GM21528 (cell line): Measurements from ENCODE around the gene ZBED5.
"Not testable (repeated sequence)": the region's sequence is repeated elsewhere in the genome, so short reads cannot be mapped to it uniquely, and the experiment has no call there.

Source experiments
- ATAC-seq: cut with Tn5 transposase; IDR thresholded peaks from one replicate; pipeline ENCODE4 v1.9.1; 2021; ENCODE audit warnings: mild to moderate bottlenecking, moderate library complexity; ENCODE audit not compliant: unreplicated experiment, low FRiP score

Gene ZBED5

GRCh38 chr11:10857709-10858438 is at the start of gene ZBED5:
TSS of gene ZBED5 (minus strand) at chr11:10858053. CDS start at chr11:10854945, 3,108 bp downstream.
- ATAC-seq = peak; percentile 93

- no peak for ATAC-seq
Observed at GRCh38 chr11:10906521-10906920, 48.7 kb upstream of the ZBED5 start.

- no peak for ATAC-seq
Observed at GRCh38 chr11:10902301-10903063, 44.6 kb upstream of the ZBED5 start.

DNA sequence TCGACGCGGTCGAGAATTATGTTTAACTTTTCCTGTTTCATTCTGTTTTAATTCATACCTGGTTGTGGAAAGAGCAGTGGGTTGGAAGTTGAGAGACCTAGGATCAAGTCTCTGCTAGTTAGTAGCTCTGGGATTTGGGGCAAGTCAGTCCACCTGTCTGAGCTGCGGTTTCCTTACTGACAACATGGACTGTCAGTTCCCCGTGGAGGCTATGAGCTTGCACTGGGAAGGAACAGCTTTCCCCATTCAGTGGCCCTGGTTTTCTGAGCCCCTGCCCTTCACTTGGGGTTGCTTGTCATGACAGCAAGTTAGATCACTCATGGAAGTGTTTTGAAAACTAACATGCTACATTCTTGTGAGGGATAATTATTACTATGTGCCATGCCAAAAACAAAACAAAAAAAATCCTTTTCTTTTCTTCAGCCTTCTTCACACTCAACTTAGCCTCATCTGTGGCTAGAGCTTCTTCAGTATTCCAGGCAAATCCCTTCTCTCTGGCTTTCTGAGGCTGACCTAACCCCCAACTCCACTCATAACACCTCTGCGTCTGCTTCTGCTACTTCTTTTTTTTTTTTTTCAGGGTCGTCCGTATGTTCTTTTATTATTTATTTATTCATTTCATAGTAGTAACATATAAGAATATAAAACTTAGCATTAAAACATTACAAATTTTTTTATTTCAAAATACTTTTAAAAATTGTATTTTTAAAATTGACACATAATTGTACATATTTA is 43.0 kb upstream of the ZBED5 start:
- no peak for ATAC-seq

DNA sequence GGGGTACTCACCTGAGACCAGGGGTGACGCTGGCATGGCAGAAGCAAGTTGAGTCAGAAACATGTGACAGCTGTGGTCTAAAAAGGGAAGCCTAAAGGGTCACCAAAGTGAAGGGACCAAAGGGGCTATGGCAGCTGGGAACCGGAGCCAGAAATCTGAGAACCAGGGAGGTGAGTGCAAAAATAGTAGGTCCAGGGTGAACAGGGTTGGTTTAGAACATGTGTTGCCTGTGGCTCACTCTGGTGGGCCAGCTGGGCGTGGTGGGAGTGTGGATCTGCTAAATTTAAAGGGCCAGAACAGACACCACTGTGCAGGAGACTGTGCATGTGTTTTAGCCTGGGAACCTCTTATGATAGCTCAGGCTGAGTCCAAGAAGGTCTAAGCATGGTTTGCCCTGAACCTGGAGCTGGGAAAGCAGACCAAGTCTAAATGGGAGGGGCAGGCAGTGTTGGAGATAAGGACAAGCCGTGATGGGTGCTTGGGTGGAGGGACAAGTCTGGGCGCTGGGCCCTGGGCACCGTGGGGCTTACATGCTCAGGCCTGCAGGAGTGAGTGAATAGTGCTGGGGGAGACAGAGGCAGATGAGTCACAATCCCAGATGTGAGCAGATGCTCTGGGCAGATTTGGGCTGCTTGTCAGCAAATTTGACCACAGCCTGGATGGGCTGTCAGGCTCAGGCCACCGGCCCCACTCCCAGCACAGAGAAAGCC is 41.4 kb upstream of the ZBED5 start:
- no peak for ATAC-seq

- ATAC-seq = no peak
Observed at GRCh38 chr11:10898763-10899025, 40.8 kb upstream of the ZBED5 start.

GRCh38 chr11:10898003-10898762 is 40.3 kb upstream of the ZBED5 start:
- ATAC-seq = no peak

- ATAC-seq = no peak
Observed at GRCh38 chr11:10897150-10897549, 39.3 kb upstream of the ZBED5 start.

DNA sequence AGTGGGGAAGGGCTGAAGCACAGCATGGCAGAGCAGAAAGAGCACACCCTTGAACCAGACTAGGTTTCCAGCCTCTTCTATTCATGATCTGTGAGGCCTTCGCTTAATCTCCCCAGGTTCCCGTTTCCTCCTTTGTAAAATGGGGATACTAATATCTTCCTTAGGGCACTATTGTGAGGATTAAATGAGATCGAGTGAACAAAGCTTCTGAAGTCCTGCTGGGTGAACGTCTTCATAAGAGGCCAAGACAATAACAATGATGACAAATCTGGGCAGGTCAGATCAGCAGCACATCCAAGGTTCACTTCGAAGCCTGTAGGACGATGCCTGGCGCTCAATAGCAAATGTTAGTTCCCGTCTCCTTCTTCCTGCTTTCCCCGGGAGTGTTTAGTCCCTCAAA is 38.6 kb upstream of the ZBED5 start:
- ATAC-seq = no peak

- ATAC-seq = no peak
Observed at GRCh38 chr11:10895285-10895684, 37.4 kb upstream of the ZBED5 start.

GRCh38 chr11:10894666-10895065 is 36.8 kb upstream of the ZBED5 start:
- ATAC-seq = no peak

- ATAC-seq = no peak
Observed at GRCh38 chr11:10893714-10894151, 35.9 kb upstream of the ZBED5 start.

GRCh38 chr11:10892250-10892649 is 34.4 kb upstream of the ZBED5 start:
- ATAC-seq = no peak

DNA sequence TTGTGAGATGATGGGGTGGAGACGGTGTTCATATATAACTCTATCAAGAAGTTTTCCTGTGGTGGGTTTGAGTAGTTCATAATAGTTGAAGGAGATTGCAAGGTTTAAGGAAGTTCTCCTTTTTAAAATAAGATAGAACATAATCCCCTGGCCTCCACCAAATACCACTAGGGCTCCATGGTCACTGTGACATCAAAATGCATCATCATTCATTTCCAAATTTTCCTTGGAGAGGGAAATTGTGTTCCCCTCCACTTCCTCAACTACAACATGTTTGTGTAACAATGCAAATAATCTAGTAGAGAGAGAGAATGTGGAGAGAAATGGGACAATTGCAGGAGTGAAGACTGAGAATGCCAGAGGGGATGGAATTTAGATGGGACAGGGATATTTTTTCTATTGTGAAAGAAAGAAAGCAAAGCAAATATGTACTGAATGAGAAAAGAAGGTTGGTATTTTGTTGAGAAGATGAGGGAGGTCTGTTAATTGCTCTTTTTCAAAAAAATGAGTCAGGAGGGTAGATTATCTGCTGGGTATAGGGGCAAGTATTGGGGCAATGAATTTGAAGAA is 33.4 kb upstream of the ZBED5 start:
- no peak for ATAC-seq

- not testable (repeated sequence) for ATAC-seq
Observed at GRCh38 chr11:10890083-10890482, 32.2 kb upstream of the ZBED5 start.

DNA sequence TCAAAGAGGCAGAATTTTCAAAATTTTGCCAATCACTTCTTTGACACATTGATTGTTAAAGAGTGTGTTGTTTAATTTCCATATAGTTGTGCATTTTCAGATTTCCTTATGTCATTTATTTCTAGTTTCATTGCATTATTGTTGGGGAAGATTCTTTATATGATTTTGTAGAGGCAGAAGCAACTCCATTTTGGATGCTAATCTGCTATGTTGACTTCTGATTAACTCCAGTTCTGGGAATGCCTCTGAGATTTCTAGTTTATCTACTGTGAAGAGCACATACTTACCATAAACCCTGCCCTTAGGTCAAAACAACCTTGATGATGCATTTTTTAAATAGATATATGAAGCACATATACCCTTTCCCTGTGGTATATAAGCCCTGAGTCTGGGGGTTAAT is 29.5 kb upstream of the ZBED5 start:
- ATAC-seq = no peak

- no peak for ATAC-seq
Observed at GRCh38 chr11:10886652-10887250, 28.9 kb upstream of the ZBED5 start.

- no peak for ATAC-seq
Observed at GRCh38 chr11:10885703-10886363, 28.0 kb upstream of the ZBED5 start.

- not testable (repeated sequence) for ATAC-seq
Observed at GRCh38 chr11:10884292-10884691, 26.4 kb upstream of the ZBED5 start.
